Type B pancreatic cell (in vitro differentiated cells): ENCODE results near the gene NR3C1. TPM values are rescaled to one million over a fixed set of nuclear protein-coding genes. Genes with fewer than 3 reads are reported as not detected.

Experiments
- DNase-seq: peaks from one replicate; pipeline ENCODE4 v3.0.0; 2021; ENCODE audit warnings: mixed read lengths; ENCODE audit not compliant: unreplicated experiment; ENCODE audit errors: extremely low spot score
- H3K27ac Mint-ChIP-seq: 2 replicates; pipeline ENCODE4 v1.8.0; 2021; ENCODE audit warnings: mild to moderate bottlenecking, mixed read lengths
- H3K27me3 Mint-ChIP-seq: 2 replicates; pipeline ENCODE4 v1.8.0; 2021; ENCODE audit warnings: mixed read lengths
- H3K36me3 Mint-ChIP-seq: 2 replicates; pipeline ENCODE4 v1.8.0; 2021; ENCODE audit warnings: mixed read lengths
- H3K4me1 Mint-ChIP-seq: one replicate; pipeline ENCODE4 v1.8.0; 2021; ENCODE audit warnings: mixed read lengths; ENCODE audit not compliant: unreplicated experiment
- H3K4me3 Mint-ChIP-seq: 2 replicates; pipeline ENCODE4 v1.8.0; 2021; ENCODE audit warnings: mild to moderate bottlenecking, mixed read lengths
- H3K9me3 Mint-ChIP-seq: 2 replicates; pipeline ENCODE4 v1.8.0; 2021; ENCODE audit warnings: mixed read lengths
- total RNA-seq: library from RNA; stranded (reverse); gene quantifications from 2 replicates; pipeline ENCODE4 v1.2.1, GENCODE V29; 2021; ENCODE audit warnings: low replicate concordance
- TF ChIP-seq, protein P1 (sequence below): fragments of 200-600 bp; sonication (generic); conservative IDR thresholded peaks from 2 replicates; pipeline ENCODE4 v1.5.0; 2021; ENCODE audit warnings: antibody characterized with exemption, mild to moderate bottlenecking

NR3C1 gene
- total RNA-seq, 1 donor from 2014 or later, result 94.0 TPM

DNA sequence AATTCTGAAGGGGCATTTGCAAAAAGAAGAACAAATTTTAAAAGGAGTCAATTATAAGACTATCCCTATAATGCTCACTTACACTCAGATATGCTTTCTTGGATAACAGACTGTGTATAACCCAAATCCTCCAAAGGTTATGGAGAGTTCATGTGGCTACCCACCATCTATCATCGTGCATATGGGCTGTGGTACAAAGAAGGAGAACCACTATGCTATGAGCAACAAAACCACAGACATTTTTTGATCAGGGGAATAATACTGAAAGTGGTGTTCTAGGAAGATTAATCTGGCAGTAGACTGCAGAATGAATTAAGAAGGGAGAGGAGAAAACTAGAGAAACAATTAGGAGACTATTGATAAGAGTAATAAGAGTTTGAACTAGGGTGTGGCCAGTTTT is 16.8 kb downstream of the NR3C1 start:
- TF ChIP-seq, protein P1, sequence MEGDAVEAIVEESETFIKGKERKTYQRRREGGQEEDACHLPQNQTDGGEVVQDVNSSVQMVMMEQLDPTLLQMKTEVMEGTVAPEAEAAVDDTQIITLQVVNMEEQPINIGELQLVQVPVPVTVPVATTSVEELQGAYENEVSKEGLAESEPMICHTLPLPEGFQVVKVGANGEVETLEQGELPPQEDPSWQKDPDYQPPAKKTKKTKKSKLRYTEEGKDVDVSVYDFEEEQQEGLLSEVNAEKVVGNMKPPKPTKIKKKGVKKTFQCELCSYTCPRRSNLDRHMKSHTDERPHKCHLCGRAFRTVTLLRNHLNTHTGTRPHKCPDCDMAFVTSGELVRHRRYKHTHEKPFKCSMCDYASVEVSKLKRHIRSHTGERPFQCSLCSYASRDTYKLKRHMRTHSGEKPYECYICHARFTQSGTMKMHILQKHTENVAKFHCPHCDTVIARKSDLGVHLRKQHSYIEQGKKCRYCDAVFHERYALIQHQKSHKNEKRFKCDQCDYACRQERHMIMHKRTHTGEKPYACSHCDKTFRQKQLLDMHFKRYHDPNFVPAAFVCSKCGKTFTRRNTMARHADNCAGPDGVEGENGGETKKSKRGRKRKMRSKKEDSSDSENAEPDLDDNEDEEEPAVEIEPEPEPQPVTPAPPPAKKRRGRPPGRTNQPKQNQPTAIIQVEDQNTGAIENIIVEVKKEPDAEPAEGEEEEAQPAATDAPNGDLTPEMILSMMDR, result no peak
- no peaks in the 10 kb centered on the region for H3K27me3 Mint-ChIP-seq
- peaks cover 46% of the 10 kb centered on the region for H3K36me3 Mint-ChIP-seq
- no peak for DNase-seq
- no peak overlapping the region for H3K27ac Mint-ChIP-seq
- H3K4me1 Mint-ChIP-seq, result peaks cover 9% of the 10 kb centered on the region
- peaks cover 8% of the 10 kb centered on the region for H3K9me3 Mint-ChIP-seq
- H3K4me3 Mint-ChIP-seq, result no peak overlapping the region

DNA sequence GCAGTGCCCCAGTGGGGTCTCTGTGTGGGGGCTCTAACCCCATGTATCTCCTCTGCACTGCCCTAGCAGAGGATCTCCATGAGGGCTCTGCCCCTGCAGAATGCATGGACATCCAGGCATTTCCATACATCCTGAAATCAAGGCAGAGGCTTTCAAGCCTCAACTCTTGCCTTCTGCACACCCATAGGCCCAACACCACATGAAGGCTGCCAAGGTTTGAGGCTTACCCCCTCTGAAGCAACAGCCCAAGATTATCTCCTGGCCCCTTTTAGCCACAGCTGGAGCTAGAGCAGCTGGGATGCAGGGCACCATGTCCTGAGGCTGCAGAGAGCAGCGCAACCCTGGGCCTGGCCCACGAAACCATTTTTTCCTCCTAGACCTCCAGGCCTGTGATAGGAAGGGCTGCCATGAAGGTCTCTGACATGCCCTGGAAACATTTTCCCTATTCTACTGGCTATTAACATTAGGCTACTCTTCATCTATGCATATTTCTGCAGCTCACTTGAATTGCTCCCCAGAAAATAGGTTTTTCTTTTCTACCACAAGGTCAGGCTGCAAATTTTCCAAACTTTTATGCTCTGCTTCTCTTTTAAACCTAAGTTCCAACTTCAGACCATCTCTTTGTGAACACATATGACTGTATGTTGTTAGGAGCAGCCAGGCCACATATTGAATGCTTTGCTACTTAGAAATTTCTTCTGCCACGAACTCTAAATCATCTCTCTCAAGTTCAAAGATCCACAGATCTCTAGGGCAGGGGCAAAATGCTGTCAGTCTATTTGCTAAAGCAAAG is 18.4 kb downstream of the NR3C1 start:
- Mint-ChIP-seq H3K27ac (no peak overlapping the region), H3K9me3 (peaks cover 8% of the 10 kb centered on the region), H3K27me3 (no peaks in the 10 kb centered on the region), H3K4me3 (no peak overlapping the region), H3K36me3 (peaks cover 55% of the 10 kb centered on the region), H3K4me1 (peaks cover 15% of the 10 kb centered on the region)
- TF ChIP-seq, protein P1, result no peak
- no peak for DNase-seq

DNA sequence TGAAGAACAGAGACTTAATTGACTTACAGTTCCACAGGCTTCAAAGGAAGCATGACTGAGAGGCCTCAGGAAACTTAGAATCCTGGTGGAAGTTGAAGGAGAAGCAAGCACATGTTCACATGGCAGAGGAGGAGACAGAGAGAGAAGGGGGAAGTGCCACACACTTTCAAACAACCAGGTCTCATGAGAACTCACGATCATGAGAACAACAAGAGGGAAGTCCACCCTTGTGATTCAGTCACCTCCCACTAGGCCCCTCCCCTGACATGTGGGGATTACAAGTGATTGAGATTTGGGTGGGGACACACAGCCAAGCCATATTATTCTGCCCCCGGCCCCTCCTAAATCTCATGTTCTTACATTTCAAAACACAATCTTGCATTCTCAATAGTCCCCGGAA is 19.5 kb downstream of the NR3C1 start:
- peaks cover 8% of the 10 kb centered on the region for H3K4me1 Mint-ChIP-seq
- H3K27ac Mint-ChIP-seq, result no peak overlapping the region
- no peak for DNase-seq
- peaks cover 8% of the 10 kb centered on the region for H3K9me3 Mint-ChIP-seq
- no peaks in the 10 kb centered on the region for H3K27me3 Mint-ChIP-seq
- H3K4me3 Mint-ChIP-seq, result no peak overlapping the region
- H3K36me3 Mint-ChIP-seq, result peaks cover 56% of the 10 kb centered on the region
- TF ChIP-seq, protein P1, result no peak

DNA sequence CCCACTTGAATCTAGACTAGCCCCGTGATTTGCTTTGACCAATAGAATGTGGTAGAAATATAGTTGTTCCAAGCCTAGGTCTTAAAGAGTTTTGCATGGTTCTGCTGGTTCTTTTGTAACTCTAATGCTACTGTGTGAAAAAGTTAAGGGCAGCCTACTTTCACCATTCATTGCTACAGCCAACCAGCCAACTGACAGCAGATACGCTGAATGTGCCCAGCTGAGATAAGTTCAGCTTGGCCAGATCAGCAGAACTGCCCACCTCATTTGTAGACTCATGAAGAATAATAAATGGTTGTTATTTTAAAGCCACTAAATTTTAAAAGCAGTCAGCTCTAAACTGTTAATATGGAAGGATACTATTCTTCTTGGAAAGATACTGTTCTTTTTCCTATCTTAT is 23.9 kb downstream of the NR3C1 start:
- TF ChIP-seq, protein P1, result no peak
- Mint-ChIP-seq H3K4me1 (peaks cover 22% of the 10 kb centered on the region), H3K36me3 (peaks cover 40% of the 10 kb centered on the region), H3K27me3 (no peaks in the 10 kb centered on the region), H3K9me3 (no peaks in the 10 kb centered on the region), H3K4me3 (no peak overlapping the region), H3K27ac (no peak overlapping the region)
- DNase-seq, result no peak

DNA sequence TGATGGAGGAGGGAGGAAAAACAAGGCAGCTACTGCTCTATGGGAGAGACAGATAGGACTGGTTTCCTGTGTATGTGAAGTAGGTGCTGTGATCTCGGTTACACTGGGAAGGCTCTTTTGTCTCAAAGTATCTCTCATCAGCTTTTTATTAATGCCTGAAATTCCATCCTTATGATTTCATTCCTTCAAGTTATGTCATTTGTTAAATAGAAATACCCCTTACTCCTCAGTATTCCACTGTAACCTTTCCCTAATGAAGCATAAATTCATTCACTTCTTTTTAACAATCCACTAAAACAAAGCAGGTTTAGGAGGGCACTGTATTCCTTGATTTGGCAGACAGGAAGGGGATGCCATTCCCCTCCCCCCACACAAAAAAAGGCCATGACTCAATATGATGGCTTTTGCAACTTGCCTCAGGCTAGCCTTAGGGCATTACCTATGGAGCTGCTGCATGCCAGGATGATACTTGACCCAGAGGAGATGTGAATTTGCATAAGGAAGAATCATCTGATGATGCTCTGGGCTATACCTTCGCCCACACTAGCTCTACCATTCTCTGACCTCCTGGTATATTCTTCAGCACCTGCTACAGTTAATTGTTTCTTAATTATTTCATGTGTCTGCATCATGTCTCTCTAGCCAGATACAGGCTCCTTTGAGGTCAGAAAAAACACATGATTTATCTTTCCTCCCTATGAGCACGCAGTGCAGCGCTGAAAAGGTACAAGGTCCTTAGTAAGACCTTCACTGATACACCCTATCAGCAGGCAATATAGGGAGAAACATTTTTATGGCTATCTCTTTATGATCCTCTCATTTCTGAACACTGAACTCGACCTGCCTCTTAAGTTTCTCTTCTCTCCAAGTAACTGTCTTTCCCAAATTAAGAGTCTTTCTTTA is 26.3 kb downstream of the NR3C1 start:
- H3K9me3 Mint-ChIP-seq, result no peaks in the 10 kb centered on the region
- TF ChIP-seq, protein P1, result no peak
- DNase-seq, result no peak

More for the DNA sequence above, 26.3 kb downstream of the NR3C1 start:
- peak overlapping the region; percentile 24 for H3K4me3 Mint-ChIP-seq
- peak overlapping the region; percentile 39 for H3K27ac Mint-ChIP-seq
- peaks cover 30% of the 10 kb centered on the region for H3K36me3 Mint-ChIP-seq
- H3K27me3 Mint-ChIP-seq, result no peaks in the 10 kb centered on the region
- H3K4me1 Mint-ChIP-seq, result peaks cover 27% of the 10 kb centered on the region
